K562 (cell line): ENCODE data around the gene ZMYM4. TPM values are rescaled to one million over a fixed set of nuclear protein-coding genes. Genes with fewer than 3 reads are reported as not detected.

Source experiments
- BRCA1 ChIP-seq, 2 experiments: fragments of 450-650 bp in 1 of 2; sonication (generic) in 1 of 2; formaldehyde crosslinking in 1 of 2; IDR thresholded peaks; 2 replicates each; pipeline versions ENCODE4 v1.5.0 to v1.6.1; 2017 to 2020; ENCODE audit warnings: mild to moderate bottlenecking in 1 of 2, missing genetic modification reagents in 1 of 2
- BRD9 ChIP-seq: fragments of 450-650 bp; IDR thresholded peaks from 2 replicates; pipeline ENCODE4 v1.6.1; 2018; ENCODE audit warnings: low read depth; ENCODE audit not compliant: partially characterized antibody
- CUX1 ChIP-seq: fragments of 200-800 bp; sonication (Bioruptor generic); IDR thresholded peaks from 2 replicates; pipeline ENCODE4 v1.6.1; 2016; ENCODE audit warnings: missing genetic modification characterization, missing compliant biosample characterization
- HDAC2 ChIP-seq: fragments of 450-650 bp; IDR thresholded peaks from 2 replicates; pipeline ENCODE4 v1.6.1; 2016; ENCODE audit warnings: mild to moderate bottlenecking
- MGA ChIP-seq: fragments of 450-650 bp; IDR thresholded peaks from 2 replicates; pipeline ENCODE4 v1.6.1; 2016; ENCODE audit warnings: mild to moderate bottlenecking, moderate library complexity
- ZNF639 ChIP-seq, 2 experiments: fragments of 200-800 bp in 1 of 2; sonication (Bioruptor generic) in 1 of 2; sonication (generic) in 1 of 2; formaldehyde crosslinking in 1 of 2; IDR thresholded peaks in 1 of 2; conservative IDR thresholded peaks in 1 of 2; 2 replicates each; pipeline versions ENCODE4 v1.5.0 to v1.6.1; 2016 to 2020; ENCODE audit warnings: missing compliant biosample characterization in 1 of 2, missing genetic modification characterization in 1 of 2, missing genetic modification reagents in 1 of 2
- polyA plus RNA-seq, 8 experiments: library from polyadenylated mRNA; depleted of rRNA in 4 of 8; stranded (reverse) in 5 of 8; unstranded in 3 of 8; fragments of >200 nt; fragmentation: Nextera tagmentation in 2 of 8; fragmentation: Illumina TruSeq in 1 of 8; extraction: Ambion mirVana in 2 of 8; extraction: Trizol in 1 of 8; gene quantifications; 2 replicates each; pipeline versions ENCODE4 v1.2.1 to v1.2.3, GENCODE V29; 2011 to 2014; ENCODE audit warnings: inconsistent platforms in 1 of 8, missing spikeins in 1 of 8
- total RNA-seq, 7 experiments: library from RNA; depleted of rRNA in 6 of 7; stranded (reverse); fragments of >200 nt in 6 of 7; fragmentation: Illumina TruSeq in 2 of 7; extraction: Trizol in 2 of 7; gene quantifications; 2 replicates each; pipeline versions ENCODE4 v1.2.1 to v1.2.3, GENCODE V29; 2011 to 2021; ENCODE audit warnings: low replicate concordance in 1 of 7

Gene ZMYM4
- total and polyA plus RNA-seq, 9 of the 15 experiments (the other 6 are each of a cell fraction or from before 2014, with no cell fraction given), result 15.2 to 77.2 (median 63.3) TPM

GRCh38 chr1:35268282-35269200 lies at the start of gene ZMYM4 (continued):
- TF ChIP-seq MGA (peak; percentile 84), ZNF639 (CRISPR knock-in tag; conservative IDR thresholded peaks at IDR 0.05 in 1 of 2, IDR thresholded peaks at IDR 0.05 in 1 of 2) (peak in 1 of 2 experiments; percentile 73; a peak in 2 of 4 replicates), HDAC2 (0 out of 2 replicates have a peak, but pooled peaks have one; percentile 57), CUX1 (CRISPR knock-in tag) (0 out of 2 replicates have a peak, but pooled peaks have one; percentile 40), BRD9 (peak; percentile 77), BRCA1 (IDR thresholded peaks at IDR 0.05) (no peak), BRCA1 (CRISPR knock-in tag; IDR thresholded peaks at IDR 0.05) (0 out of 2 replicates have a peak, but pooled peaks have one; percentile 80)
